Measurements from ENCODE around the gene NKX6-2. TPM values are rescaled to one million over a fixed set of nuclear protein-coding genes. Genes with fewer than 3 reads are reported as not detected.

NKX6-2 gene
- total and polyA plus RNA-seq, 2 of the 8 experiments (the other 6 are each of a cell fraction or from before 2014, with no cell fraction given) = 0.06 TPM; not detected in 1

- Histone ChIP-seq H3K4ac (replicated peaks; ENCODE audit: insufficient read length, low read depth, low read length) (no peak overlapping the region), H3K27ac (ENCODE audit: low read depth, low read length) (no peak overlapping the region), H3K9me3 (ENCODE audit: insufficient read depth in 2 of 2, low read depth in 1 of 2, low read length in 1 of 2) (peaks cover 0 to 3% of the 10 kb centered on the region in 2 experiments; a peak in 1 of 4 replicates), H3K36me3 (ENCODE audit: control insufficient read depth in 2 of 4, insufficient read depth in 4 of 4, low read length in 3 of 4) (no peaks in the 10 kb centered on the region), H3K79me1 (ENCODE audit: low read depth, low read length) (no peaks in the 10 kb centered on the region), H3K9ac (replicated peaks in 1 of 4; ENCODE audit: extremely low read depth in 1 of 4, low read depth in 3 of 4, low read length in 3 of 4) (no peak overlapping the region), H3K4me3 (ENCODE audit: extremely low read depth in 1 of 4, insufficient read depth in 2 of 4, low read depth in 3 of 4, low read length in 4 of 4) (no peak overlapping the region), H3K23ac (ENCODE audit: insufficient read length) (no peak overlapping the region), H3K79me2 (ENCODE audit: control insufficient read depth in 1 of 2, insufficient read depth in 2 of 2, low read length in 2 of 2) (no peaks in the 10 kb centered on the region), H3K14ac (ENCODE audit: insufficient read length) (no peak overlapping the region), H2BK15ac (ENCODE audit: low read length) (no peak overlapping the region), H2AK5ac (ENCODE audit: low read depth, low read length) (no peak overlapping the region), H2BK120ac (replicated peaks; ENCODE audit: low read depth, low read length) (no peak overlapping the region), H2BK5ac (ENCODE audit: low read depth, low read length) (no peak overlapping the region), H3K27me3 (replicated peaks in 1 of 4; ENCODE audit: control insufficient read depth in 3 of 4, extremely low read depth in 1 of 4, insufficient read depth in 3 of 4, low read length in 3 of 4) (no peaks in the 10 kb centered on the region), H2BK20ac (ENCODE audit: low read length) (no peak overlapping the region), H4K5ac (ENCODE audit: insufficient read length, low read depth, low read length) (no peak overlapping the region), H3K56ac (replicated peaks; ENCODE audit: insufficient read length, low read depth, low read length) (no peak overlapping the region), H3K18ac (ENCODE audit: extremely low read depth, low read length) (no peak overlapping the region), H3K23me2 (ENCODE audit: low read depth, low read length) (no peaks in the 10 kb centered on the region), H3K4me2 (ENCODE audit: insufficient read depth in 1 of 2, low read depth in 2 of 2, low read length in 2 of 2) (no peak overlapping the region), H4K20me1 (replicated peaks in 1 of 2; ENCODE audit: control insufficient read depth in 1 of 2, insufficient read depth in 2 of 2, low read length in 2 of 2) (peaks cover 0 to 6% of the 10 kb centered on the region in 2 experiments), H4K91ac (replicated peaks; ENCODE audit: insufficient read length, low read length) (no peak overlapping the region), H3K4me1 (replicated peaks in 1 of 4; ENCODE audit: control insufficient read depth in 3 of 4, insufficient read depth in 4 of 4, low read length in 3 of 4) (peaks cover 0 to 7% (median 3%) of the 10 kb centered on the region in 4 experiments; a peak in 6 of 7 replicates), H2BK12ac (ENCODE audit: low read depth, low read length) (no peak overlapping the region), H4K8ac (ENCODE audit: extremely low read depth, insufficient read depth, low read length) (no peak overlapping the region; the same call in 1 of the 2 replicates), H2AFZ (ENCODE audit: low read length) (no peak overlapping the region)
- FAIRE-seq (no peak), DNase-seq (ENCODE audit: low read depth in 1 of 2, low spot score in 2 of 2) (no peak)
- POLR2A ChIA-PET (ENCODE audit: partially characterized antibody) = no interaction called here
- CTCF ChIA-PET (ENCODE audit: partially characterized antibody) = interaction anchor here (0.8 to 1.9 kb wide), 4 partner anchors 24 to 145 kb away, joined by 3 to 6 read pairs (median 3); no protein-coding TSS in a partner anchor
- 91% methylated on average over 42 of the region's 45 CpGs; no CpG with 5 or more reads in 1 of the 2 experiments for WGBS, 2 experiments (ENCODE audit: extremely low coverage in 1 of 2, insufficient coverage in 1 of 2, insufficient read length in 1 of 2, insufficient replicate concordance in 2 of 2, low coverage in 1 of 2, low lambda C conversion rate in 2 of 2, missing lambda C conversion rate in 1 of 2)
- TF ChIP-seq HDAC2 (IDR thresholded peaks at IDR 0.05; ENCODE audit: borderline replicate concordance in 1 of 2, low read depth in 2 of 2, low read length in 2 of 2) (no peak), GABPA (IDR thresholded peaks at IDR 0.05; ENCODE audit: borderline replicate concordance, insufficient read depth, low read length) (no peak), MAX (IDR thresholded peaks at IDR 0.05) (no peak), TCF12 (IDR thresholded peaks at IDR 0.05; ENCODE audit: low read depth, low read length) (no peak), TEAD4 (IDR thresholded peaks at IDR 0.05; ENCODE audit: low read depth, low read length) (no peak), NANOG (IDR thresholded peaks at IDR 0.05; ENCODE audit: insufficient read depth, low read depth, low read length, poor library complexity, severe bottlenecking) (no peak), ATF2 (IDR thresholded peaks at IDR 0.05; ENCODE audit: low read length) (no peak), EGR1 (IDR thresholded peaks at IDR 0.05; ENCODE audit: borderline replicate concordance, low read depth, low read length) (no peak), NRF1 (IDR thresholded peaks at IDR 0.05; ENCODE audit: low read depth, low read length) (no peak)
Observed at GRCh38 chr10:132770061-132771021, 15.6 kb downstream of the NKX6-2 start.

All from H1 (cell line).